Glutamatergic neuron (in vitro differentiated cells): ENCODE data around the gene NKAP. TPM values are rescaled to one million over a fixed set of nuclear protein-coding genes. Genes with fewer than 3 reads are reported as not detected.
A peak's percentile ranks its signal among the peaks of the same experiment; 100 is the strongest.

ENCODE experiments used
- DNase-seq: peaks from one replicate; pipeline ENCODE4 v3.0.0; 2022
- H3K27ac Mint-ChIP-seq: one replicate; pipeline ENCODE4 v1.8.0; 2020; ENCODE audit warnings: mild to moderate bottlenecking, mixed read lengths, inconsistent platforms; ENCODE audit not compliant: unreplicated experiment
- H3K27me3 Mint-ChIP-seq: one replicate; pipeline ENCODE4 v1.8.0; 2020; ENCODE audit warnings: mild to moderate bottlenecking, moderate library complexity, mixed read lengths, inconsistent platforms; ENCODE audit not compliant: unreplicated experiment
- H3K36me3 Mint-ChIP-seq: one replicate; pipeline ENCODE4 v1.8.0; 2020; ENCODE audit warnings: mild to moderate bottlenecking, mixed read lengths, inconsistent platforms; ENCODE audit not compliant: unreplicated experiment
- H3K4me1 Mint-ChIP-seq: one replicate; pipeline ENCODE4 v1.8.0; 2020; ENCODE audit warnings: mild to moderate bottlenecking, low read depth, mixed read lengths, inconsistent platforms; ENCODE audit not compliant: unreplicated experiment
- H3K4me3 Mint-ChIP-seq: one replicate; pipeline ENCODE4 v1.8.0; 2020; ENCODE audit warnings: mild to moderate bottlenecking, mixed read lengths, inconsistent platforms; ENCODE audit not compliant: unreplicated experiment
- H3K9me3 Mint-ChIP-seq: one replicate; pipeline ENCODE4 v1.8.0; 2020; ENCODE audit warnings: mild to moderate bottlenecking, moderate library complexity, mixed read lengths, inconsistent platforms; ENCODE audit not compliant: unreplicated experiment
- CTCF ChIP-seq: fragments of 200-600 bp; sonication (generic); IDR thresholded peaks from one replicate; pipeline ENCODE4 v1.5.0; 2021; ENCODE audit not compliant: partially characterized antibody, unreplicated experiment
- total RNA-seq: library from RNA; stranded (reverse); fragmentation: NEBNext Ultra II Directional; extraction: Animal tissue kit (Norgen Biotek cat#: 25700); gene quantifications from one replicate; pipeline ENCODE4 v1.2.1, GENCODE V29; 2021; ENCODE audit not compliant: unreplicated experiment

Gene NKAP
- total RNA-seq, 1 donor from 2014 or later: 7.8 TPM

- Mint-ChIP-seq H3K27me3 (no peaks in the 10 kb centered on the region), H3K4me3 (no peak overlapping the region)
Observed at GRCh38 chrX:119885554-119886428, 57.8 kb downstream of the NKAP start.

GRCh38 chrX:119880552-119881437 is 62.8 kb downstream of the NKAP start:
- TF ChIP-seq CTCF: peak; percentile 34
- Mint-ChIP-seq H3K27ac (peak overlapping the region; percentile 62), H3K36me3 (no peaks in the 10 kb centered on the region), H3K4me3 (no peak overlapping the region), H3K4me1 (no peaks in the 10 kb centered on the region), H3K9me3 (peaks cover 3% of the 10 kb centered on the region), H3K27me3 (no peaks in the 10 kb centered on the region)
- peak; percentile 18 for DNase-seq

More at GRCh38 chrX:119885554-119886428, 57.8 kb downstream of the NKAP start:
- H3K4me1 Mint-ChIP-seq: no peaks in the 10 kb centered on the region
- no peaks in the 10 kb centered on the region for H3K36me3 Mint-ChIP-seq
- no peaks in the 10 kb centered on the region for H3K9me3 Mint-ChIP-seq
- no peak overlapping the region for H3K27ac Mint-ChIP-seq
- no peak for DNase-seq
- TF ChIP-seq CTCF: no peak

GRCh38 chrX:119880076-119880475 is 63.5 kb downstream of the NKAP start:
- Mint-ChIP-seq H3K27ac (no peak overlapping the region), H3K4me3 (no peak overlapping the region), H3K36me3 (no peaks in the 10 kb centered on the region), H3K4me1 (no peaks in the 10 kb centered on the region), H3K27me3 (no peaks in the 10 kb centered on the region), H3K9me3 (peaks cover 3% of the 10 kb centered on the region)
- no peak for DNase-seq
- no peak for TF ChIP-seq CTCF

GRCh38 chrX:119878740-119879139 is 64.8 kb downstream of the NKAP start:
- no peak for DNase-seq
- Mint-ChIP-seq H3K4me1 (no peaks in the 10 kb centered on the region), H3K9me3 (peaks cover 3% of the 10 kb centered on the region), H3K4me3 (no peak overlapping the region), H3K36me3 (no peaks in the 10 kb centered on the region), H3K27me3 (no peaks in the 10 kb centered on the region), H3K27ac (no peak overlapping the region)
- TF ChIP-seq CTCF: no peak
